Mesenchymal stem cell (in vitro differentiated cells and primary cell): ENCODE measurements around the gene CROCC.
"Not testable (repeated sequence)": the region's sequence is repeated elsewhere in the genome, so short reads cannot be mapped to it uniquely, and the experiment has no call there.

Experiments
- DNase-seq: peaks from one replicate; pipeline ENCODE4 v3.0.0-alpha.2; 2013
- H2AFZ ChIP-seq: one replicate; pipeline ENCODE4 v1.6.1; 2013; ENCODE audit warnings: low read depth, mild to moderate bottlenecking, control low read depth, inconsistent platforms, low read length, moderate library complexity
- H2AK5ac ChIP-seq: 2 replicates; pipeline ENCODE4 v1.6.1; 2013; ENCODE audit warnings: low read length, moderate library complexity, mild to moderate bottlenecking, inconsistent platforms; ENCODE audit not compliant: severe bottlenecking
- H2BK120ac ChIP-seq: one replicate; pipeline ENCODE4 v1.6.1; 2013; ENCODE audit warnings: low read depth, mild to moderate bottlenecking, inconsistent platforms, low read length, moderate library complexity
- H2BK12ac ChIP-seq, 2 experiments: one replicate each; pipeline ENCODE4 v1.6.1; 2013; ENCODE audit warnings: inconsistent platforms in 2 of 2, low read length in 2 of 2, mild to moderate bottlenecking in 2 of 2, moderate library complexity in 2 of 2, control low read depth in 1 of 2
- H2BK15ac ChIP-seq: one replicate; pipeline ENCODE4 v1.6.1; 2013; ENCODE audit warnings: mild to moderate bottlenecking, low read depth, inconsistent platforms; ENCODE audit not compliant: poor library complexity, severe bottlenecking
- H2BK5ac ChIP-seq: 2 replicates; pipeline ENCODE4 v1.6.1; 2013; ENCODE audit warnings: low read depth, mild to moderate bottlenecking, low read length, control low read depth, inconsistent platforms; ENCODE audit not compliant: poor library complexity, severe bottlenecking
- H3K14ac ChIP-seq, 2 experiments: one replicate each; pipeline ENCODE4 v1.6.1; 2013; ENCODE audit warnings: inconsistent platforms in 2 of 2, low read length in 2 of 2, control low read depth in 1 of 2, mild to moderate bottlenecking in 1 of 2, moderate library complexity in 1 of 2
- H3K18ac ChIP-seq, 2 experiments: one replicate each; pipeline ENCODE4 v1.6.1; 2013; ENCODE audit warnings: inconsistent platforms in 2 of 2, low read length in 2 of 2, control low read depth in 1 of 2, low read depth in 1 of 2, mild to moderate bottlenecking in 1 of 2
- H3K23ac ChIP-seq, 2 experiments: one replicate each; pipeline ENCODE4 v1.6.1; 2013; ENCODE audit warnings: inconsistent platforms in 2 of 2, low read length in 2 of 2, mild to moderate bottlenecking in 2 of 2, moderate library complexity in 2 of 2, control low read depth in 1 of 2
- H3K27ac ChIP-seq: 2 replicates; pipeline ENCODE4 v1.5.1; 2013; ENCODE audit warnings: mild to moderate bottlenecking, moderate library complexity, low read length, control low read depth, inconsistent platforms; ENCODE audit not compliant: poor library complexity, severe bottlenecking
- H3K27me3 ChIP-seq, 2 experiments: 2 replicates each; pipeline versions ENCODE4 v1.6.1 to v1.7.0; 2013; ENCODE audit warnings: low read length in 2 of 2, mild to moderate bottlenecking in 2 of 2, moderate library complexity in 2 of 2, control low read depth in 1 of 2, inconsistent platforms in 1 of 2; ENCODE audit not compliant: control insufficient read depth in 1 of 2, insufficient read depth in 1 of 2
- H3K36me3 ChIP-seq, 2 experiments: 2 replicates each; pipeline versions ENCODE4 v1.6.1 to v1.7.0; 2013; ENCODE audit warnings: low read length in 2 of 2, control low read depth in 1 of 2, inconsistent platforms in 1 of 2, low read depth in 1 of 2, mild to moderate bottlenecking in 1 of 2; ENCODE audit not compliant: insufficient read depth in 2 of 2, control insufficient read depth in 1 of 2
- H3K4ac ChIP-seq, 2 experiments: one replicate each; pipeline ENCODE4 v1.6.1; 2013; ENCODE audit warnings: inconsistent platforms in 2 of 2, low read length in 2 of 2, mild to moderate bottlenecking in 2 of 2, moderate library complexity in 2 of 2, control low read depth in 1 of 2, low read depth in 1 of 2
- H3K4me1 ChIP-seq: 2 replicates; pipeline ENCODE4 v1.6.1; 2013; ENCODE audit warnings: low read depth, low read length, control low read depth; ENCODE audit not compliant: control insufficient read depth, insufficient read depth
- H3K4me2 ChIP-seq: 2 replicates; pipeline ENCODE4 v1.6.1; 2013; ENCODE audit warnings: low read length, mild to moderate bottlenecking, inconsistent platforms; ENCODE audit not compliant: poor library complexity, severe bottlenecking
- H3K4me3 ChIP-seq, 2 experiments: 2 replicates each; pipeline versions ENCODE4 v1.5.1 to v1.7.0; 2013; ENCODE audit warnings: low read length in 2 of 2, mild to moderate bottlenecking in 2 of 2, control low read depth in 1 of 2, low read depth in 1 of 2; ENCODE audit not compliant: insufficient read depth in 1 of 2
- H3K79me1 ChIP-seq: replicated peaks from 2 replicates; pipeline ENCODE4 v1.6.1; 2013; ENCODE audit warnings: mild to moderate bottlenecking, control low read depth, low read length, inconsistent platforms; ENCODE audit not compliant: poor library complexity, severe bottlenecking
- H3K9ac ChIP-seq: 2 replicates; pipeline ENCODE4 v1.7.0; 2013; ENCODE audit warnings: mild to moderate bottlenecking, low read length, moderate library complexity
- H3K9me3 ChIP-seq: 2 replicates; pipeline ENCODE4 v1.7.0; 2013; ENCODE audit warnings: mild to moderate bottlenecking, low read length; ENCODE audit not compliant: control insufficient read depth
- H4K8ac ChIP-seq: one replicate; pipeline ENCODE4 v1.6.1; 2013; ENCODE audit warnings: inconsistent platforms, mild to moderate bottlenecking, low read length, moderate library complexity
- H4K91ac ChIP-seq: one replicate; pipeline ENCODE4 v1.6.1; 2013; ENCODE audit warnings: mild to moderate bottlenecking, low read length, inconsistent platforms
- WGBS: methylation state at CpG from one replicate; pipeline ENCODE4 v1.1.7; 2013; ENCODE audit warnings: mixed read lengths; 5-methylcytosine and 5-hydroxymethylcytosine counted together

Gene CROCC

GRCh38 chr1:16906873-16907272 is 14.9 kb upstream of the CROCC start:
- Histone ChIP-seq H2BK120ac (no peak overlapping the region), H3K27me3 (no peaks in the 10 kb centered on the region), H4K8ac (no peak overlapping the region), H3K4me3 (no peak overlapping the region), H2BK15ac (no peak overlapping the region), H2BK12ac (no peak overlapping the region), H3K4me1 (peaks cover 5% of the 10 kb centered on the region), H2AFZ (no peak overlapping the region), H3K36me3 (no peaks in the 10 kb centered on the region), H3K4ac (no peak overlapping the region), H3K9ac (no peak overlapping the region), H3K79me1 (no peaks in the 10 kb centered on the region), H3K18ac (no peak overlapping the region), H4K91ac (no peak overlapping the region), H2BK5ac (no peak overlapping the region), H3K9me3 (no peaks in the 10 kb centered on the region), H3K14ac (no peak overlapping the region), H3K27ac (no peak overlapping the region), H3K4me2 (no peak overlapping the region), H3K23ac (no peak overlapping the region), H2AK5ac (no peak overlapping the region)
- DNase-seq = no peak
- 83% methylated on average over 4 of the region's 4 CpGs for WGBS

- H3K36me3 ChIP-seq = no peaks in the 10 kb centered on the region
Measured at GRCh38 chr1:16907870-16908758, 13.6 kb upstream of the CROCC start.

GRCh38 chr1:16911851-16912721 is 9.6 kb upstream of the CROCC start:
- not testable (repeated sequence) for H3K4me3 ChIP-seq, H3K9ac ChIP-seq, H3K9me3 ChIP-seq, H4K8ac ChIP-seq, H3K36me3 ChIP-seq, H3K4me1 ChIP-seq, H2BK12ac ChIP-seq, H2AK5ac ChIP-seq, H3K27ac ChIP-seq, H2BK5ac ChIP-seq, H3K27me3 ChIP-seq, H3K18ac ChIP-seq, H3K4ac ChIP-seq, H2AFZ ChIP-seq, DNase-seq, H3K14ac ChIP-seq, H3K23ac ChIP-seq, H3K79me1 ChIP-seq, H3K4me2 ChIP-seq, H2BK15ac ChIP-seq, H2BK120ac ChIP-seq, H4K91ac ChIP-seq
- 87% methylated on average over 8 of the region's 8 CpGs for WGBS

More at GRCh38 chr1:16907870-16908758, 13.6 kb upstream of the CROCC start:
- H2BK120ac ChIP-seq = no peak overlapping the region
- H2AK5ac ChIP-seq = no peak overlapping the region
- H3K4me3 ChIP-seq = no peak overlapping the region
- no peak overlapping the region for H3K9ac ChIP-seq
- no peaks in the 10 kb centered on the region for H3K9me3 ChIP-seq
- H2BK15ac ChIP-seq = no peak overlapping the region
- peaks cover 4% of the 10 kb centered on the region for H3K4me1 ChIP-seq
- H2AFZ ChIP-seq = no peak overlapping the region
- H3K79me1 ChIP-seq = no peaks in the 10 kb centered on the region
- no peak overlapping the region for H2BK5ac ChIP-seq
- no peak overlapping the region for H4K91ac ChIP-seq
- peaks cover 0 to 2% of the 10 kb centered on the region in 2 experiments for H3K27me3 ChIP-seq
- H4K8ac ChIP-seq = no peak overlapping the region
- DNase-seq = no peak
- no peak overlapping the region for H3K23ac ChIP-seq
- H2BK12ac ChIP-seq = no peak overlapping the region
- H3K27ac ChIP-seq = no peak overlapping the region
- H3K14ac ChIP-seq = no peak overlapping the region
- H3K4ac ChIP-seq = no peak overlapping the region
- WGBS = 78% methylated on average over 14 of the region's 15 CpGs
- H3K4me2 ChIP-seq = no peak overlapping the region
- no peak overlapping the region for H3K18ac ChIP-seq

GRCh38 chr1:16912742-16913141 is 9.0 kb upstream of the CROCC start:
- not testable (repeated sequence) for H4K8ac ChIP-seq, H3K4ac ChIP-seq, H3K4me2 ChIP-seq, H3K79me1 ChIP-seq, H3K14ac ChIP-seq, H2BK12ac ChIP-seq, H3K9ac ChIP-seq, H2AFZ ChIP-seq, H3K4me1 ChIP-seq, H3K4me3 ChIP-seq, H2AK5ac ChIP-seq, H2BK5ac ChIP-seq, H3K27ac ChIP-seq, H3K23ac ChIP-seq, H2BK120ac ChIP-seq, H3K27me3 ChIP-seq, H2BK15ac ChIP-seq, H4K91ac ChIP-seq, H3K18ac ChIP-seq, H3K36me3 ChIP-seq, H3K9me3 ChIP-seq, DNase-seq
- WGBS = 85% methylated on average over 8 of the region's 8 CpGs
